LHCN-M2 (cell line): ENCODE measurements around the gene HMGN2. TPM values are rescaled to one million over a fixed set of nuclear protein-coding genes. Genes with fewer than 3 reads are reported as not detected.

Experiments used
- total RNA-seq: library from RNA; depleted of rRNA; stranded (reverse); fragments of >200 nt; gene quantifications from 2 replicates; pipeline ENCODE4 v1.2.3, GENCODE V29; 2014; rRNA removed

The HMGN2 gene
- total RNA-seq, 1 experiment from 2014 or later = 722 TPM

Other genes starting within 250 kb of the HMGN2 start
- gene CEP85, start 238.2 kb upstream of the HMGN2 start, total RNA-seq = 17.8 and 20.8 TPM in 2 replicates
- 221 and 264 TPM in 2 replicates for gene SH3BGRL3, start 192.4 kb upstream of the HMGN2 start, total RNA-seq
- 5.1 and 5.2 TPM in 2 replicates for gene UBXN11, start 165.8 kb upstream of the HMGN2 start, total RNA-seq
- gene CD52, start 154.5 kb upstream of the HMGN2 start, total RNA-seq = not detected in 2 replicates
- not detected in 2 replicates for gene CRYBG2, start 118.3 kb upstream of the HMGN2 start, total RNA-seq
- not detected in 2 replicates for gene ZNF683, start 99.7 kb upstream of the HMGN2 start, total RNA-seq
- gene LIN28A, start 61.6 kb upstream of the HMGN2 start, total RNA-seq = under 0.01 TPM in 1 of 2 replicates, not detected in the other
- 46.7 and 52.2 TPM in 2 replicates for gene DHDDS, start 40.1 kb upstream of the HMGN2 start, total RNA-seq
- gene RPS6KA1, start 57.3 kb downstream of the HMGN2 start, total RNA-seq = 5.7 and 7.2 TPM in 2 replicates
- gene ARID1A, start 223.6 kb downstream of the HMGN2 start, total RNA-seq = 18.7 and 21.6 TPM in 2 replicates